ENCODE data around the gene BRD7.
"Not testable (repeated sequence)": the region's sequence is repeated elsewhere in the genome, so short reads cannot be mapped to it uniquely, and the experiment has no call there.

BRD7 gene

GRCh38 chr16:50360033-50360778 is 8.6 kb downstream of the BRD7 start:
- no peak for DNase-seq

GRCh38 chr16:50359626-50360025 is 9.2 kb downstream of the BRD7 start:
- DNase-seq: no peak

- no peak for DNase-seq
Measured at GRCh38 chr16:50354629-50355456, 13.9 kb downstream of the BRD7 start.

GRCh38 chr16:50354082-50354481 is 14.7 kb downstream of the BRD7 start:
- no peak for DNase-seq

GRCh38 chr16:50351952-50352351 is 16.8 kb downstream of the BRD7 start:
- DNase-seq: no peak

- no peak for DNase-seq
Measured at GRCh38 chr16:50351116-50351515, 17.7 kb downstream of the BRD7 start.

- DNase-seq: not testable (repeated sequence)
Measured at GRCh38 chr16:50345210-50345609, 23.6 kb downstream of the BRD7 start.

- DNase-seq: not testable (repeated sequence)
Measured at GRCh38 chr16:50343566-50343965, 25.2 kb downstream of the BRD7 start.

GRCh38 chr16:50340578-50340977 is 28.2 kb downstream of the BRD7 start:
- no peak for DNase-seq

- no peak for DNase-seq
Measured at GRCh38 chr16:50338371-50339231, 30.2 kb downstream of the BRD7 start.

GRCh38 chr16:50336884-50337283 is 31.9 kb downstream of the BRD7 start:
- DNase-seq: no peak

- DNase-seq: no peak
Measured at GRCh38 chr16:50335196-50335958, 33.4 kb downstream of the BRD7 start.

GRCh38 chr16:50334106-50334975 is 34.4 kb downstream of the BRD7 start:
- DNase-seq: no peak

GRCh38 chr16:50332599-50332998 is 36.2 kb downstream of the BRD7 start:
- DNase-seq: no peak

GRCh38 chr16:50331570-50331969 is 37.2 kb downstream of the BRD7 start:
- DNase-seq: no peak

- DNase-seq: no peak
Measured at GRCh38 chr16:50329446-50330189, 39.2 kb downstream of the BRD7 start.

- no peak for DNase-seq
Measured at GRCh38 chr16:50326835-50327465, 41.8 kb downstream of the BRD7 start.

- DNase-seq: no peak
Measured at GRCh38 chr16:50326264-50326663, 42.5 kb downstream of the BRD7 start.

- DNase-seq: no peak
Measured at GRCh38 chr16:50324345-50324744, 44.4 kb downstream of the BRD7 start.

Measured in right kidney (tissue), 1 donor.